Endometrium (tissue), 2 donors: ENCODE measurements around the gene CASP12.

ENCODE experiments used
- FAIRE-seq: peaks from 2 replicates; lab custom pipeline; 2012; peaks lifted over from hg19 to GRCh38; lab: Jason Lieb, UNC
- donor health status: control.
- donor health status: control.

The CASP12 gene

GRCh38 chr11:104891135-104891534, 7.1 kb downstream of the CASP12 start:
- FAIRE-seq: no peak

- FAIRE-seq: no peak
Observed at GRCh38 chr11:104883342-104883741, 14.9 kb downstream of the CASP12 start.

GRCh38 chr11:104881117-104881794, 17.0 kb downstream of the CASP12 start:
- no peak for FAIRE-seq

GRCh38 chr11:104879514-104880190, 18.6 kb downstream of the CASP12 start:
- no peak for FAIRE-seq

GRCh38 chr11:104876861-104877431, 21.3 kb downstream of the CASP12 start:
- FAIRE-seq: no peak

- no peak for FAIRE-seq
Observed at GRCh38 chr11:104876324-104876723, 21.9 kb downstream of the CASP12 start.

GRCh38 chr11:104873252-104873651, 25.0 kb downstream of the CASP12 start:
- FAIRE-seq: no peak

GRCh38 chr11:104872393-104872792, 25.9 kb downstream of the CASP12 start:
- FAIRE-seq: no peak

- FAIRE-seq: no peak
Observed at GRCh38 chr11:104870910-104871309, 27.4 kb downstream of the CASP12 start.

GRCh38 chr11:104866815-104867214, 31.4 kb downstream of the CASP12 start:
- FAIRE-seq: no peak

- FAIRE-seq: no peak
Observed at GRCh38 chr11:104858882-104859775, 39.1 kb downstream of the CASP12 start.

- FAIRE-seq: no peak
Observed at GRCh38 chr11:104856607-104857006, 41.7 kb downstream of the CASP12 start.

GRCh38 chr11:104855965-104856364, 42.3 kb downstream of the CASP12 start:
- no peak for FAIRE-seq

- FAIRE-seq: no peak
Observed at GRCh38 chr11:104853276-104853675, 45.0 kb downstream of the CASP12 start.

- FAIRE-seq: no peak
Observed at GRCh38 chr11:104852811-104853210, 45.4 kb downstream of the CASP12 start.

- no peak for FAIRE-seq
Observed at GRCh38 chr11:104846216-104846615, 52.0 kb downstream of the CASP12 start.

- no peak for FAIRE-seq
Observed at GRCh38 chr11:104844451-104844850, 53.8 kb downstream of the CASP12 start.

- no peak for FAIRE-seq
Observed at GRCh38 chr11:104843150-104843836, 55.0 kb downstream of the CASP12 start.

- FAIRE-seq: no peak
Observed at GRCh38 chr11:104841973-104842525, 56.2 kb downstream of the CASP12 start.

- no peak for FAIRE-seq
Observed at GRCh38 chr11:104841185-104841584, 57.1 kb downstream of the CASP12 start.

GRCh38 chr11:104837969-104838639, 60.2 kb downstream of the CASP12 start:
- peak; percentile 8 for FAIRE-seq
